CD4-positive, alpha-beta T cell treated with Interferon gamma for 1 hour (primary cell): ENCODE results near the gene ST3GAL3.

Experiments used
- DNase-seq: peaks from one replicate; pipeline ENCODE4 v3.0.0-alpha.2; 2020

ST3GAL3 gene

GRCh38 chr1:43887748-43888147 is 180.4 kb downstream of the ST3GAL3 start:
- no peak for DNase-seq

GRCh38 chr1:43890815-43891214 is 183.5 kb downstream of the ST3GAL3 start:
- DNase-seq = no peak

GRCh38 chr1:43893006-43893405 is 185.7 kb downstream of the ST3GAL3 start:
- DNase-seq = no peak

- DNase-seq = no peak
Measured at GRCh38 chr1:43898981-43899380, 191.6 kb downstream of the ST3GAL3 start.

- DNase-seq = no peak
Measured at GRCh38 chr1:43900386-43900785, 193.1 kb downstream of the ST3GAL3 start.

GRCh38 chr1:43901196-43901961 is 194.0 kb downstream of the ST3GAL3 start:
- no peak for DNase-seq

- no peak for DNase-seq
Measured at GRCh38 chr1:43902058-43902831, 194.9 kb downstream of the ST3GAL3 start.

GRCh38 chr1:43904660-43905551 is 197.6 kb downstream of the ST3GAL3 start:
- no peak for DNase-seq

- DNase-seq = no peak
Measured at GRCh38 chr1:43908226-43908625, 200.9 kb downstream of the ST3GAL3 start.

- no peak for DNase-seq
Measured at GRCh38 chr1:43908858-43909257, 201.5 kb downstream of the ST3GAL3 start.

GRCh38 chr1:43910343-43910742 is 203.0 kb downstream of the ST3GAL3 start:
- DNase-seq = no peak

- DNase-seq = no peak
Measured at GRCh38 chr1:43912607-43913006, 205.3 kb downstream of the ST3GAL3 start.

- DNase-seq = no peak
Measured at GRCh38 chr1:43913051-43913501, 205.7 kb downstream of the ST3GAL3 start.

- no peak for DNase-seq
Measured at GRCh38 chr1:43913666-43914360, 206.5 kb downstream of the ST3GAL3 start.

GRCh38 chr1:43914576-43915525 is 207.5 kb downstream of the ST3GAL3 start:
- DNase-seq = no peak

- no peak for DNase-seq
Measured at GRCh38 chr1:43919906-43920305, 212.6 kb downstream of the ST3GAL3 start.

- no peak for DNase-seq
Measured at GRCh38 chr1:43921022-43921421, 213.7 kb downstream of the ST3GAL3 start.

- DNase-seq = no peak
Measured at GRCh38 chr1:43924516-43924915, 217.2 kb downstream of the ST3GAL3 start.

- DNase-seq = no peak
Measured at GRCh38 chr1:43925846-43926245, 218.5 kb downstream of the ST3GAL3 start.

GRCh38 chr1:43930168-43930948 is 223.0 kb downstream of the ST3GAL3 start:
- DNase-seq = no peak

- no peak for DNase-seq
Measured at GRCh38 chr1:43930949-43931275, 223.6 kb downstream of the ST3GAL3 start.
